Measurements from ENCODE around the gene UBAP2.

- TF ChIP-seq CTCF (IDR thresholded peaks at IDR 0.05; ENCODE audit: extremely low read depth in 1 of 2, insufficient read depth in 1 of 2, low read depth in 1 of 2, low read length in 2 of 2): no peak
- no peak for TF ChIP-seq POLR2A (IDR thresholded peaks at IDR 0.05; ENCODE audit: low read depth, low read length)
- no peak for TF ChIP-seq MAX (IDR thresholded peaks at IDR 0.05; ENCODE audit: insufficient read depth, insufficient read length)
- TF ChIP-seq POLR2AphosphoS5 (IDR thresholded peaks at IDR 0.05; ENCODE audit: insufficient read depth, low read depth, low read length): no peak
- no peak for TF ChIP-seq EZH2 (IDR thresholded peaks at IDR 0.05; ENCODE audit: borderline replicate concordance, low read depth, low read length, severe bottlenecking)
- TF ChIP-seq MYC (IDR thresholded peaks at IDR 0.05; ENCODE audit: low read depth, low read length): no peak
These were observed 154.8 kb downstream of the UBAP2 start for GRCh38 chr9:33893861-33894260.

Data from endothelial cell of umbilical vein (primary cell).